SHP77 (cell line): ENCODE measurements around the gene ACAN.

Source experiments
- DNase-seq, 2 experiments: peaks; one replicate each; lab custom pipeline; 2025; lab: John Stamatoyannopoulos, UW

ACAN gene

GRCh38 chr15:88878720-88879184 is 75.5 kb downstream of the ACAN start:
- DNase-seq = peak; percentile 74 to 82

DNA sequence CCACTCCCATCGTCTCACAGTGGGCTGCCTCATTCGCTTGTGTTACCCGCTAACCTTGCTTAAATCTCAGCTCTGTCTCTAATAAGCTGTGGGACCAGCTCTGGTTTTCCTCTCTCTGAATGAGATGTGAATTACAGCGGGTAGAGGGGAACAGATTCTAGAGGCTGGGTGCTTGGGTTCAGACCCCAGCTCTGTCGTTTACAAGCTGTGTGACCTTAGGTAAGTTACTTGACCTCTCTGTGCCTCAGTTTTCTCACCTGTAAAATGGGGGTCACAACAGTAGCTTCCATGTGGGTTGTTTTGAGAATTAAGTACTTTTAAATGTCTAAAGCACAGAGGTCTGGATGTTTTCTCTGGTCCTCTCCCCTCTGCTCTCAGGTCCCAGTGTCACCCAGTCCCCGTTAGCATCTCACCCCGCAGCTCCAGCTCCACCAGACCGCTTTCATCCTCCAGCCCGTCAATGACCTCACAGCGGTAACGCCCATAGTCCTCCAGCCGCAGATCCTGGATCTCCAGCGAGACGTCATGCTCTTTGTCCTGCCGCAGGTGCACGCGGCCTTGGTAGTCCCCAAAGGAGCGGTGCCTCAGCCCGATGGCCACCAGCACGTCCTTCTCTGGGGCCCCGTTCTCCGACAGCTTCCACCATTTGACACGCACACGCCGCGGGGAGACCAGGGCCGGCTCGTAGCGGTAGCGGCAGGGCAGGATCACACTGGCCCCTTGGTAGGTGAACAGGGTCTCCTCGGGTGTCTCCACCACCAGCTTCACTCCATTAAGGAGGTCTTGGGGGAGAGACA is 77.9 kb downstream of the ACAN start:
- DNase-seq = no peak

DNA sequence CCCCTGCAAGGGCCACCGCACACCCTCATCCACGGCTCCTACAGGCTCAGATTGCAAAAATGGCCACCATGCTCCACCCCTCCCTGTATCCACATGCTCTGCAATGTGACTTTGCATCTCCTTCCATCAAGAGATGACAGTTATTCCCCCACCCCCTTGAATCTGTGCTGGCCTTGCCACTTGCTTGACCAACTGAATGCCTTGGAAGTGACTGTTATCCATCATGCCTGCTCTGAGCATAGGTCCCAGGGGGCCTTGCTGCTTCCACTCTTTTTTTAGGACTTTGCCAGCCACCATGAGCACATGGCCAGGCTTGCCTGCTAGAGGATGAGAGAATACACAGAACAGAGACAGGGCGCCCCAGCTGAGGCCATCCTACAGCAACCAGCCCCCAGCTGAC is 78.5 kb downstream of the ACAN start:
- DNase-seq = no peak

DNA sequence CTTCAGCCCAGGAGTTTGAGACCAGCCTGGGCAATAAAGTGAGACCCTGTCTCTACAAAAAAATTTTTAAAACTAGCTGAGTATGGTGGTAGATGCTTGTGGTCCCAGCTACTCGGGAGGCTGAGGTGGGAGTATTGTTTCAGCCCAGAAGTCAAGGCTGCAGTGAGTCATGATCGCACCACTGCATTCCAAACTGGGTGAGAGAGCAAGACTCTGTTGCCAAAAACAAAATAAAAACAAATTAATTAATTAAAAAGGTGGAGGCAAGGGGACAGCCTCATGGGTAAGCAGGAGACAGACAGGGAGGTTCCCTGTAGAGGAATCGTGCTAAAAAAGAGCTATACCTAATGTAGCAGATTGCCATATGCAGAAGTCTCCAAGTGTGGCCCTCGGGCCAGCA is 79.5 kb downstream of the ACAN start:
- DNase-seq = no peak

- DNase-seq = no peak
Measured at GRCh38 chr15:88887068-88887580, 83.9 kb downstream of the ACAN start.

GRCh38 chr15:88888719-88889118 is 85.5 kb downstream of the ACAN start:
- no peak for DNase-seq

DNA sequence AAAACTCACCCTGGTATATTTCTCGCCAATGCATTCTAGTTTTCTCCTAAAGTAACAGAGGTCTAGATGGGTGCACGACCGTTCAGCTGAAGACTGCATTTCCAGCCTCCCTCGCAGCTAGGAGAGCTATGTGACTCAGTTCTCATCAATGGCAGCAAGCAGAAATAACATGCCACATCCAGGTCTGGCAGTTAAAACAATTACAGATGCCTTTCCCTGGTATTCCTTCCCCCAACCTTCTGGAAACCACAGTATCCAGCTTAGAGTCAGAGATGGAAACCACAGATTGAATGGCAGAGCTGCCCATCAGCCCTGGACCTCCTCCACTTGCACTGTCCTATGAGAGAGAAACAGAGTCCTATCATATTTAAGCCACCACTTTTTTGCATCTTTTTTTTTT is 87.3 kb downstream of the ACAN start:
- no peak for DNase-seq

GRCh38 chr15:88891540-88892254 is 88.5 kb downstream of the ACAN start:
- DNase-seq = no peak

DNA sequence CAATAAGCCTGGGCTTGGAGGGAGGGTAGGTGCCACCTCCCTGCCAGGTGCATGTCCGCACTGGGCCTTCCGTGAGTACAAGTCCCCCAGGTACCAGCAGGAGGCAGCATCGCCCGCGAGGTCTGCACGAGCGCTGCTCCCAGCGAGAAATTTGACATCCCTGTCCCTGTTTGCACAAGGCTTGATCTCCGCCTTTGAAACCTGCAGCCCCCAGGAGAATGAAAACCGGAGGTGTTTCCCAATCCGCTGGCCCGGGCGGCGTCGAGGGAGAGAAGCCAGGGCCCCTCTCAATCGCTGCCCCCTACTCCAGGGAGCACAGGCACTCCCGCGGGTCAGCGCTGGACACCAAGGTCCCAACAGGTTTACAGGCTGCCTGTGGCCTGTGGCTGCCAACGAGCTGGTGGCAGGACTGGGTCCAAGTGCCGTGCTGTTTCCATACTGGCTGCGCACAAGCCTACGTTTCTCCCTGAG is 91.1 kb downstream of the ACAN start:
- DNase-seq = no peak

- no peak for DNase-seq
Measured at GRCh38 chr15:88894819-88895767, 91.9 kb downstream of the ACAN start, which contains the start of gene HAPLN3. Gene HAPLN3 (minus strand): TSS chr15:88895544. CDS start chr15:88887298, 8,246 bp downstream.

DNA sequence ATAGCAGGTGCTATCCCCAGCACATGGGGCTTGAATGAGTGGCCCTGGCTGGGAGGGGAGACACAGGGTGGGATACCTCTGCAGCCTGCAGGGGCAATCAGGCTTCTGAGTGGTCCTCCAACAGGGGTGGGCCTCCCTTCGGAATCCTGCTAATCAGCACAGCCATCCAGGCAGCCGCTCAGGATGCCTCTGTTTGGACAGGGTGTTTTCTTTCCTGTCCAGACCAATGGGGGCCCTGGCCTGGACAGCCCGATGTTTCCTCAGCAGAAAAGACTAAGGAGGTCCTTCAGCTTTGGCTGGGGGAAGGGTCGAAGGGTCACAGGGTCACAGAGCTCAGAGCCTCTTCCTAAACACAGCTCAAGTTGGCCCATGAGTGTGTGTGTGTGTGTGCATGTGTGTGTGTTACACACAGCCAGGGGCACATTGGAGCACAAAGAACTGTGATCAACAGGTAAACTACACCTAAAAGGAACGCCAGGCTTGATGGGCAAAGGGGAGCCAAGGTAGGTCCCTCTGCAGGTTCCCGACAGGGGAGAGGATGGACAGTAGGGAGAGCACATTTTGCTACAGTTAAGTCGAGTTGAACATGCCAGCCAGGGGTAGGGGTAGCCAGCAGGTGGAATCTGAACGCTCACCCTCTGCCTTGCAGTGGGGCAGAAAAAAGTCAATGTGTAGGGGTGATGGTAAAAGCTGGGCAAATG is 93.2 kb downstream of the ACAN start:
- no peak for DNase-seq

DNA sequence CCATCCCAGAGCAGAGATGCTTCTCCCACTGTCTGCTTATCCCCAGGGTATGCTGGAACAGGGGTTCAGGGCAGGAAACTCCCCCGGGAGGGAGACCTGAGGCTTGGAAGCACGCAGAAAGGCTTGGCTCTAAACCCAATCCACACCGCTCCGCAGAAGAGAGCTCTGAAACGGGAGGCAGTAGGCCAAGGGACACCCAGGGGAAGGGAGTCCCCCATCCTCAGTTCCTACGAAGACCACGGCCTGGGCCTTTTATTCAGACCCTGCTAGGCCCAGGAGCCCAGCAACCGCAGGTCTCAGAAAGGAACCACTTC is 93.9 kb downstream of the ACAN start:
- DNase-seq = no peak

DNA sequence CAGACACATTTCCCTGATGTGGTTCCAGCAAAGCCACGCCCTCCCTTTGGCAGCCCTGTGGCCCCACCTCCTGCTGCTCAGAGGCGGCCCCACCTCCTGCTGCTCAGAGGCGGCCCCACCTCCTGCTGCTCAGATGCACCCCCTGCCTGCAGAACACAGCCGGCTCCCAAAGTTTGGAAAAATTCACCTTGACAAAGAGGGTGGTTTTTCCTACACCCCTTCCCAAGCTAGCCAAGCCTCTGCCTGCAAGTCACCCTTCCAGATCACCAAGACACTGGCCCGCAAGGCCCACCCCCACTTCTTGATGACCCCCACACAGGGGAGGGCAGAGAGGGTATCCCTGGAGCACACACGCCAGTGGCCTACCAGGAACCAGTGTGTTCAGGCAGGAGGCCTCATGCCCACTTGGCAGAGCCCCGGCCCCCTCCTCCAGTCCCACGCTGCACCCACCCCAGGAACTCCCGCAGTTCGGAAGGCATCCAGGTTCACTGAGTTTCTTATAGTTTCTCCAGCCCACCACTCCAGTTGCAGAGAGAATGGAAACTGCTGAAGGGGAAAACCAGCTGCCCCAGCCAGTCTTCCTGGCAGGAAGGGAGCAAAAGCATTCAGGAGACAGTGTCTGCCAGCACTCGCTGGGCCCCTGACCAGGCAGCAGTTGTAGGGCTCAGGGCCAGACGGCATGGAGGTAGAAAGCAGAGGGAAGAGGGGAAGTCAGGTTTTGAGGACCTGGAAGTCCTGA is 94.4 kb downstream of the ACAN start:
- DNase-seq = peak in 1 of 2 experiments; percentile 41

DNA sequence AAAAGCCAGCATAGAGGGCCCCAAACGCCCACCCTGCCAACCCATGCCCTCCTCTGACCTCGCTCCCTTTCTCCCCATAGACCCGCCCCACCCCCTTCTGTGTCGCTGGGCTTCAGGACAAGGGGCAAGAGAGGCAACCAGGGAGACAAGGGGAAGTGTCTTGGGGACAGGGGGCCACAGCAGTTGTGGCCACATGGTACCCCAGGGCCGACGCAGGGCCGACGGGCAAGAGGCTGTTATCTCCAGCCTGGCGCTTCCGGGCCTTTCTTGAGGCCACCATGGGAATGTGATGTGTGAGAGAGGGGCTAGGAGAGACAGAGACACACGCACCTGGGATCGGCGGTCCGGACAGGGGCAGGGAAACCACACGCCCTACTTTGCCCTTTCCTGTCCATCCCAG is 95.5 kb downstream of the ACAN start:
- DNase-seq = no peak

DNA sequence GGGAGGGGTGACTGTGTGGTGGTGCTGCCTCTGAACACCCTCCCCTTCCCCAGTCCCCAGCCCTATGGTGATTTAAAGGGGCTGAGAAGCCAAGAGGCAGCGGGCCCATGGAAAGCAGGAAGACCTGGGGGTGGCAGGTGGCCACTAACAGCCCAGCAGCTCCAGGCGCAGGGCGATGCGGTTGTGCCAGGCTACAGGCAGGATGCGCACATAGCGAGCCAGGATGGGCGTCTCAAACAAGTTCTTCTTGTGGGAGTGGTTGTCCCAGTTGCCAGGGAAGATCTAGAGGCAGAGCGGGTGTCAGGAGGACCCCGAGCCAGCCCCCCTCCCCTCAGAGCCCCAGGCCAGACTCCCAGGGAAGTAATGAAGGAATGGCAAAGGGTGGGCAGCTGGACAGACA is 96.0 kb downstream of the ACAN start:
- no peak for DNase-seq

DNA sequence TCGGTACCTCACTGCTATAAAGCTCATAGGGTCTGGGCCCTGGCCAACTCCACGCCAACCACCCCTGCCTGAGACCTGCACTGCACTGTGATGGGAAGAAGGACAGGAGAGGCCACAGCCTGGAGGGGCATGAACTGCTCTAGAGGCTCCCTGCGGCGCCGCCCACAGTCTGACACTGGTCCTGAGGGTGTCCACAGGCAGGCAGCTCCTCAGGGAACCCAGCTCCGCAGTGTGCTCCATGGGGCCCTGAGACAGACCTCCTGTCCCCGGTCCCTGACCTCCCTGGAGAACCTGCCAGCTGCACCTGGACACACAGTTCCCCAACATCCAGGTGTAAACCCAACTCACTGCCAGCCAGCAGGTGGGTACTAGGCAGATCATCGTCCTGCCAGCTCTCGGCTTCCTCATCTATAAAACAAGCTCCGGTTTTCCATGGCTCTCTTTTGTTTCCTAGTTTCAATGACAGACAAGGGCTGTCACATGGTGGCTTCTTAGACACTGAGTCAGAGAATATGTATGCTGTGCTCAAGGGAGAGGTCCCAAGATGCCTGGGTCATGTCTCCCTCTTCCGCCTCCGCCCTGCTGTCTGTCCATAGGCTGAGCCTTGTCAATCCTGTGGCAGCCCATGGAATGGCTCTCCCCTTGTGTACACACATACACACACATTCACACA is 97.2 kb downstream of the ACAN start:
- no peak for DNase-seq

- DNase-seq = no peak
Measured at GRCh38 chr15:88900982-88901418, 97.8 kb downstream of the ACAN start.

DNA sequence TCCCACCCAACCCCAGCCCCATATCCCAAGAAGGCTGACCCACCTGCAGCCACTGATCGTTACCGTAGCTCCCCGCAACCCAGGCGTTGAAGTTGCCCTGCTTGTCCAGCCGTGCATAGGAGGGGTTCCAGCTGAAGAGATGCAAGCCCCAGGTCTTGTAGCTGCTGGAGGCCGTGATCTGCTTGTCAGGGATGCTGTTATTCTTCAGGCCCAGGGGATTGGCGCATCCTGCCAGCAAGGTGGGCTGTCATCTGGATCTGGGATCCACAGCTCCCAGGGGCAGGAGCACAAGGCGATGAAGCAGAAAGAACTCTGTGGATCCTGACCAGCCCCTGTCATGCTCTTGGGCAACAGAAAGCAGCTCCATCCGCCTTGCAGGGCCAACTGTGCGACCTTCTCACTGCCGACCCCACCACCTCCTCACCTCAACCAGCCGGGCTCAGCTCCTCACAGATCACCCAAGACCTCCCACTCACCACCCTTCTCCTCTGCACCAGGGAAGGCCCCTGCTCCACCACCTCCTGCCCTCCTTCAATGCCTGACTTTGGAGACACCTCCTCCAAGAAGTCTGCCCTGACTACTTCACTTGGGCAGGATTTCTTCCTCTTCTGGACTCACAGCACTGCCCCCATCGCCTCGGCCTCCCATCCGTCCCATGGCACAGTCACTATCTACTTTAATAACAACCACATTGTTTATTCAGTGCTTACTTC is 98.4 kb downstream of the ACAN start:
- DNase-seq = no peak

GRCh38 chr15:88902221-88902835 is 99.1 kb downstream of the ACAN start:
- no peak for DNase-seq
